HG03066 (cell line): Measurements from ENCODE around the gene TPSD1.
"Not testable (repeated sequence)": the region's sequence is repeated elsewhere in the genome, so short reads cannot be mapped to it uniquely, and the experiment has no call there.

Source experiments
- ATAC-seq: cut with Tn5 transposase; IDR thresholded peaks from one replicate; pipeline ENCODE4 v1.9.1; 2021; ENCODE audit warnings: low read depth; ENCODE audit not compliant: unreplicated experiment

TPSD1 gene

DNA sequence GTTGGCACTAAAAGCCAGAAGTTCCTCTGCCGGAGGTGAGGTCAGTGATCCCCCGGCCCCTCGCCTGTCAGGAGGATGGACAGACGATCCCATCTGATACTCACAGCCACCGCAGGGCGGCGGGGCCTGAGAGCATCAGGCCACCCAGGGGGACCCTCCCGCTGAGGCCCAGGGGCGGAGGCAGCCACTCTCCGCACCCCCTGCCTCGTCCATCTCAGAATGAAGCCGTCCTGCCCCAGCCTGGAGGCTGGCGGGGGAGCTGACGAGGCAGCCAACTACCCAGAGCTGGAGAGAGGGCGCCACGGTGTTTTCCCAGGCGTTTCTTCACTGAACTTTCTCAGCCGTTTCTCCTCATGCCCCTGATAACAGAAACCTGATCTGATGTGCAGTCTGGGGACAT lies 22.6 kb downstream of the TPSD1 start:
- ATAC-seq: no peak

DNA sequence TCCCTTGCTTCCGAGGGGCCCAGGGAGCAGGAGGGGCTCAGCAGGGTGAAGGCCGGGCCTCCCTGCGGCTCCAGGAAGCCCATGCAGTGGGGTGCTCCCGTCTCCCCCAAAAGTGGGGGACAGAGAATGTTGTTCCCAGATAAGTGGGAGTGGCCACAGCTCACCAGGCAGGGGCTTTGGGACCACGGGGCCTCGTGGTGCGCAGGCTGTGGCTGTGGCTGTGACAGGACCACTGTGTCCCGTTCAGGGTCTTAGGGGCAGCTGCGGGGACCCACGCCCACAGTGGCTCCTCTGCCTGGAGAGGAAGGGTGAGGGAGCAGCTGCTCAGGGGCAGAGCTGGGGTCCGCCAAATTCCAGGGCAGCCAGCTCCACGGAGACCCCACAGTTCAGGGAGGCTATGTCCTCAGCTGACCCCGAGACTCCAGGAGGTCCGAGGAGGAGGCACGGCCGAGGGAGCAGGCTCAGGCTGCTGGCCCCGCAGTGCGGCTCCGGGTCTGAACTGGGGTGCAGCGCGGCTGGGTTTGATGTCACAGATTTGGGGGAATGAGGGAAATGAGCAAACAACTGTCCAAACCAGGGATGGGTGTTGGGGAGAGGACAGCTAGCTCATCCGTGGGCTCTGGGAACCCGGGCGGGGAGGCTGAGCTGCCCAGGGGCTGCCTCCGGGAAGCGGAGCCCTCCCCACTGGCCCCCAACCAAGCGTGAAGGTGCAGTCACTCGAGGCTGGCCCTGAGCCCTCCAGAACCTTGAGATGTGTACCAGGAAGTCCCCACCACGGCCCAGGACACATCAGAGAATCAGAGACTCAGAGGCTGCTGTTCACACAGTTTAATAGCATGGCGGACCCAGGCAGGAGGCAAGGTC lies 23.4 kb downstream of the TPSD1 start:
- ATAC-seq: no peak

- ATAC-seq: no peak
These were observed 24.2 kb downstream of the TPSD1 start for GRCh38 chr16:1279945-1280589.

DNA sequence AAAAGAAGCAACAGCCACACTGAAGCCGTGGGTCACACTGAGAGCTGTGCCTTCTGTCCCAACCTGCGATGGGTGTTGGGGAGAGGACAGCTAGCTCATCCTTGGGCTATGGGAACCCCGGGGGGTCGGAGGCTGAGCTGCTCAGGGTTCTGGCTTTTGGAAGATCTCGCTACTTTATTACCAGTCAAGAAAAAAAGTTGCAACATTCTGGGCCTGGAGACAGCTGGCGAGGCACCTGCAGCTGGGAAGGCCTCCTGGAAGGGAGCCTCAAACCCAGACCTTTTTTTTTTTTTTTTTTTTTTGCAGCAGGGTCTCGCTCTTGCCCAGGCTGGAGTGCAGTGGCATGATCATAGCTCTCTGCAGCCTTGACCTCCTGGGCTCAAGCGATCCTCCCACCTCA lies 24.9 kb downstream of the TPSD1 start:
- no peak for ATAC-seq

DNA sequence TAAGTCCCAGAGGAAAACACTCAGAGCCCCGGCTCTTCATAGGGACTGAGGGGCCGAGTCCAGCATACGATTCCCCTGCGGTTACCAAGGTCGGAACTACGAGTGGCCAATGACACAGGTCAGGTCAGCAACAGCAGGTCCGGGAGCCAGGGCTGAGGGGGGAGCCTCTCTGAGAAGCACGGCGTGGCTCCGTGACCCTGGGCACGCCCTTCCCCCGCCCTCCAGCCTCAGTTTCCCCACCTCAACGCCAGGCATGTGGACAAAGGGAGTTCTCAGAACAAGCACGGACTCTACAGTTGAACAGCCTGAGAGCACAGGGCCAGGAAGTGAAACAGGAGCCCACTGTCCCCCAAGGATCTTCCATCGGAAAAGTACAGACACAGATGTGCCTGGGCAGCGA lies 25.6 kb downstream of the TPSD1 start:
- no peak for ATAC-seq

GRCh38 chr16:1282324-1282973 lies 26.6 kb downstream of the TPSD1 start:
- ATAC-seq: no peak

DNA sequence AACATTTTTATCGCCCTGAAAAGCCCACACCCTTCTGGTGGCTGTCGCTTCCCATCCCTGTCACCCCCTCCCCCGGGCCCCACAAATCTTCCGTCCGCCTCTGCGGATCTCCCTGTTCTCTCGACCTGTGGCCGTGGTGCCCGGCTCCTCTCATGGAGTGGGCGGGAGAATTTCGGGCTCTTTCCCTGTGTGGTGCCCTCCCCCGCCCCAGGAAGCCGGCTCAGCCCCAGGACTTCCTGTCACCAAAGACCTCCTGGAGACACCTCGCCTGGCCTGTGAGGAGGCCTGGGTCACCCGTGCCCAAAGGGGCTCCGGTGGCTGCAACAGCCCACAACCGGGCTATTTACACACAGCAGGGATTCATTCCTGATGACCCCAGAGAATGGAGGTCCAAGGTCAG lies 27.4 kb downstream of the TPSD1 start:
- ATAC-seq: no peak

DNA sequence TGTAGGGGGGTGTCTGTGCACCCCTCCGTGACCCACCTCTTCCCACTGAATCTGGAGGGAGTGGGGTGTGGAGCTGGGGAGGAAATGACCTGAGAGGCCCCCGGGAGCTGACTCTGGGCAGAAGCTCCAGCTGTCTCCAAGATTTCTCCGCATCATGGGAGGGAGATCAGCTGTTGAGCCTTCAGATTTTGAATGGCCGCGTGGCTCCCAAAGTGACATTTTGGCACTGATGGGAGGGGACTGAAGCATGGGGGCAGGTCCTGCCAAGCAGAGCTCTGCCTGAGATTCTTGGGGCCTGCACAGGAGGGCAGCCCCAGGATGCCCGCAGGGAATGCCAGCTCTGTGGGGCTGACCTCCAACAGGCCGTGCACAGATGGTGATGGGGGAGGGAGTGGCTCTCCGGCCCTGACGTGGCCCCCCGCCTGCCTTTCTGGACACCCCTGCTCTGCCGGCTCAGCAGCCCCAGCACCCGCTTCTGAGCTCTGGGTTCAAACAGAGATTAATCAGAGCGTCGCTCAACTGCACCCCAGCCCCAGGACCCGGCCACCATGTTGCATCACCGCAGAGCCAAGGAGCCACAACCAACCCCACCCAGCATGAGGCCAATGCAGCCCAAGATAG lies 28.2 kb downstream of the TPSD1 start:
- no peak for ATAC-seq

DNA sequence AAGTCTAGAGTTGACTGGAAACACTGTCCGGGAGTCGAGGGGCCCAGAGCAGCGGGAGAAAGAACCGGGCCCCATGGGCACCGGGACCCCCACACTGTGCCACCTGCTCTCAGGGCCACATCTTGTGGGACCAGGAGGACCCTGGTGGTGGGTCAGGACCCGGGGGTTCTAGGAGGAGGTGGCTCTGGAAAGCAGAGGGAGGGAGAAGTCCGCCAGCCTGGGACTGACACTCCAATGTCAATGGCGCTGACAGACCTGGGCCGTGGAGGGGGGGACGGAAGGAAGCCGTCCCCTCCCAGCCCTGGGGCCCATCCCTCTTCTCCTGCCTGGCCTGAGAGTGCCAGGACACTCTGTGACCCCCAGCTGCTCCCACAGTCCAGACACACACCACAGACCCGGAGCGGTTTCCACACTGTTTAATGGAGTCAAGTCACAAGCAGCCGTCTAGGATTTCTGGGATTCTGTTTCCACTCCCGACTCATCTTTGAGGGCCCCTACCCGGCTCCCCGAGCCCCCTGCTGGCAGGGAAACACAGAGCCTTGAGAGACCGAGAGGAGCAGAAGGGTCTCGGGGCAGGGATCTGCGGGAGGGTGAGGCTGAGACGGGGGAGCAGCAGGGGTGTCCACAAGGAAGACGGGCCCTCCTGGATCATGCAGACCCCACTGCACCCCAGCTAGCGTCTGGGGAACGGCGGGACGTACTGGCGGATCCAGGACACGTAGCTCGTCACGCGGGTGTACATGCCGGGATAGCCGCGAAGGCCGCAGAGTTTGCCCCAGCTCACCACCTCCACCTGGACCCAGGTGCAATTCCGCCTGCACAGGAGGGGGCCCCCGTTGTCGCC lies 30.0 kb downstream of the TPSD1 start:
- no peak for ATAC-seq

DNA sequence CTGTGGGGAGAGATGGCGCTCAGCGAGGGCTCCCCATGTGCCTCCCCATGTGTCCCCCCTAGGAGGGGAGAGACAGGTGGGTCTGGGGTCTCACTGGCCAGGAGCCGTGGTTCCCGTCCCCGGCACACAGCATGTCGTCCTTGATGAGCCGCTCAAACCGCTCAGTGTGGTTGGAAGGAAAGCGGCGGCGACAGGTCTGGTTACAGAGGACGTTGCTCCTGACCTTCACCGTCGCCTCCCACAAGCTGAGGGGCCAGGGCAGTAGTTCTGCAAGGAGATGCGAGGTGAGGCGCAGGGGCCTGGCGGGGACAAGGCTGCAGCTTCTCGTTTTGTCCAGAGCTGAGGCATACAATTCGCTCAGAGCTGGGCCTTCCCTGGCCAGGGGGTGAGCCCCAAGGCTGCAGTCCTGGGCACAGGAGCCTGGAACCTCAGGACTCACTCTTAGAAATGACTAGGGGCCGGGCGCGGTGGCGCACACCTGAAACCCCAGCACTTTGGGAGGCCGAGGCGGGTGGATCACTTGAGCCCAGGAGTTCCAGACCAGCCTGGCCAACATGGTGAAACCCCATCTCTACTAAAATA lies 30.7 kb downstream of the TPSD1 start:
- ATAC-seq: no peak

- no peak for ATAC-seq
These were observed 32.3 kb downstream of the TPSD1 start for GRCh38 chr16:1287982-1288670.

GRCh38 chr16:1288813-1289476 lies 33.1 kb downstream of the TPSD1 start:
- no peak for ATAC-seq

GRCh38 chr16:1289477-1289866 lies 33.6 kb downstream of the TPSD1 start:
- ATAC-seq: no peak

DNA sequence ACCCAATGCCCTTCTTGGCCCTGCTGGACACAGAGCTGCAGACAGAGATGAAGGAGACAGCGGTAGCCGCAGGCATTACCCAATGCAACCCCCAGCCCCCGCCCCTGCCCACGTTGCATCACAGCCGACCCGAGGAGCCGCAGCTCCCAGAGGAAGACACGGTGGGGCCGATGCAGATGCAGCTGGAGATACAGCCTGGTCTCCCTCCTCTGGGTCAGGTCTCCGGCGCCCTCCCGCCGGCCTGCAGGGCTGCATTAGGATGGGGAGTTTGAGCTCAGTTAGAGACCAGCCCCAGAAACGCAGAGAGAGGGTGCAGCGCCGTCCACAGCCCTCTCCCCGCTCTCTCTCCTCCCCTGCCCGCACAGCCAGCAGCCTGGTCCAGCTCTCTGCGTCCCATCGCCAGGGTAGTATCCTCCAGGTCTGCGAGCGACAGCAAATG lies 34.2 kb downstream of the TPSD1 start:
- no peak for ATAC-seq

- ATAC-seq: no peak
These were observed 35.1 kb downstream of the TPSD1 start for GRCh38 chr16:1290860-1291575.

DNA sequence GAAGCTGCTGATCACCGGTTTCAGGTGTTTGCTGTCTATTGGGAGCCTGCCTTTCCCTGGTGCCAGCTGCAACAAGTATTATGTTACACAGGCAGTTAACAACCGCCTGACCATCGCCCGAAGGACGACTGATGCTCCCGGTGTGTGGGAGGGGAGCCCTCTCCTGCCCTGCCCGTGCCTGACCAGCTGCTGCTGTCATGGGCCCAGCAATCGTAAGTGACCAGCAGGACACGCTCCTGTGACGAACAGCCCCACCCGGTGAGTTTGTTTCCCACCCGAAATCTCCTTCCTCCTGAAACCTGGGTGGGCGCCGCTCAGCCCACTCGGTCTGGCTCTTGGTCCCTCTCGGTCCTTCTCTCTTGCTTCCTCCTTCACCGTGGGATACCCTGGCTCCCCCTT lies 35.7 kb downstream of the TPSD1 start:
- no peak for ATAC-seq

DNA sequence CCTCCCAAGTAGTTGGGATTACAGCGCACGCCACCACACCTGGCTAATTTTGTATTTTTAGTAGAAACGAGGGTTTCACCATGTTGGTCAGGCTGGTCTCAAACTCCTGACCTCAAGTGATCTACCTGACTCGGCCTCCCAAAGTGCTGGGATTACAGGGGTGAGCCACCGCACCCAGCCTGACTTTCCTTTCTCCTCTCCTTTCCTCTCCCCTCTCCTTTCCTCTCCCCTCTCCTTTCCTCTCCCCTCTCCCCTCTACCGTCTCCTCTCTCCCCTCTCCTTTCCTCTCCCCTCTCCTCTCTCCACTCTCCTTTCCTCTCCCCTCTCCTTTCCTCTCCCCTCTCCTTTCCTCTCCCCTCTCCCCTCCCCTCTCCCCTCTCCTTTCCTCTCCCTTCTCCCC lies 36.3 kb downstream of the TPSD1 start:
- not testable (repeated sequence) for ATAC-seq

DNA sequence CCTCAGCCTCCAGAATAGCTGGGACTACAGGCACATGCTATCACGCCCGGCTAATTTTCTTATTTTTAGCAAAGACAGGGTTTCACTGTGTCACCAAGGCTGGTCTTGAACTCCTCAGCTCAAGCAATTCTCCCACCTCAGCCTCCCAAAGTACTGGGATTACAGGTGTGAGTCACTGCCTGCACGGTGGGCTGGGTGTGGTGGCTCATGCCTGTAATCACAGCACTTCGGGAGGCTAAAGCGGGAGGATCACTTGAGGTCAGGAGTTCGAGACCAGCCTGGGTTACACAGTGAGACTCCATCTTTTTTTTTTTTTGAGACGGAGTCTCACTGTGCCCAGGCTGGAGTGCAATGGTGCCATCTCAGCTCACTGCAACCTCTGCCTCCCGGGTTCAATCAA lies 36.9 kb downstream of the TPSD1 start:
- not testable (repeated sequence) for ATAC-seq
